Measurements from ENCODE around the gene PI4KB. TPM values are rescaled to one million over a fixed set of nuclear protein-coding genes. Genes with fewer than 3 reads are reported as not detected.
A peak's percentile ranks its signal among the peaks of the same experiment; 100 is the strongest.

The PI4KB gene
- total and polyA plus RNA-seq, 9 of the 15 experiments (the other 6 are each of a cell fraction or from before 2014, with no cell fraction given), result 3.1 to 65.4 (median 45.1) TPM

DNA sequence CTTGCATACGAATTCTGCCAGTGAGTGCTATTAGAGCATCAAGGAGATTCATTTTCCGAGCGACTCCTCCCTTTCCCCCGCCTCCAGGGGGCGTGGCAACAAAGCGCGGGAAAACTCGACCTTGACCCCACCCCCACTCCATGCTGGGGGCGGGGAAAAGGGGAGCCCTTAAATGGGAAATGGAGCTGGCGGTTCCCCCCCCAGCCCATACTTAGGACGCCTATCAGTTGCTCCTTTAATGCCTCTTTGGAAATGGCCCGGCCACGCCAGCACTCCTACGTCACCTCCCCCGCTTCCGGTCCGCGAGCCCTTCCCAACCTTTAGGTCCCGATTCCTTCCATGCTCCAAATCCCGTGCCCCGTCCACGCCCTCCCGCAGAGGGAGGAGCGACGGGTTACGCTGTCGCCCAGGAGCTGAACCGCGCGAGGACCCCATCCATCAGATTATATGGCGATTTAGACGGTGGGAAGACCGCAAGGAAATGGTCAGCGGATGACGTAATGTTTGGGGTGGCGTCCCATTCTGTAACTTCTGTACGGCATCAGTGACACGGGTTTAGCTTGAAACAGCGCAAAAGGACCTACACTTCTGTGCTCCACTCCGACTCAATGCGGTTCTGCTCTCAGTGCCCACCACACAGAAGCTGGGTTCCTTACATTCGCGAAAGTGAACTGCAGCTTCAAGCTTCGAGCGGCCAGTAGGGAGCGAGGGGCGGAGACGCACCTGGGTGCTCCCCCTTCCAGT is 45.8 kb downstream of the PI4KB start (continued):
- peak in 1 of 2 experiments; percentile 87; a peak in 1 of 4 replicates for TF ChIP-seq SRF (CRISPR knock-in tag; IDR thresholded peaks at IDR 0.05)
- TF ChIP-seq NELFE (IDR thresholded peaks at IDR 0.05; ENCODE audit: insufficient read depth, insufficient read length), result no peak
- TF ChIP-seq ZSCAN32 (CRISPR knock-in tag; IDR thresholded peaks at IDR 0.05), result 0 out of 2 replicates have a peak, but pooled peaks have one; percentile 45
- TF ChIP-seq, protein P1, sequence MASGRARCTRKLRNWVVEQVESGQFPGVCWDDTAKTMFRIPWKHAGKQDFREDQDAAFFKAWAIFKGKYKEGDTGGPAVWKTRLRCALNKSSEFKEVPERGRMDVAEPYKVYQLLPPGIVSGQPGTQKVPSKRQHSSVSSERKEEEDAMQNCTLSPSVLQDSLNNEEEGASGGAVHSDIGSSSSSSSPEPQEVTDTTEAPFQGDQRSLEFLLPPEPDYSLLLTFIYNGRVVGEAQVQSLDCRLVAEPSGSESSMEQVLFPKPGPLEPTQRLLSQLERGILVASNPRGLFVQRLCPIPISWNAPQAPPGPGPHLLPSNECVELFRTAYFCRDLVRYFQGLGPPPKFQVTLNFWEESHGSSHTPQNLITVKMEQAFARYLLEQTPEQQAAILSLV (tag; IDR thresholded peaks at IDR 0.05), result peak; percentile 68; the same call in 1 of the 2 replicates
- TF ChIP-seq OTX1 (CRISPR knock-in tag; IDR thresholded peaks at IDR 0.05), result peak; percentile 49; the same call in 1 of the 2 replicates
- peak; percentile 72 for TF ChIP-seq HNRNPLL (IDR thresholded peaks at IDR 0.05; ENCODE audit: low read depth, low read length, poor library complexity, severe bottlenecking)
- TF ChIP-seq BRD4 (IDR thresholded peaks at IDR 0.05), result peak; percentile 69; the same call in 1 of the 2 replicates
- peak; percentile 99 for TF ChIP-seq FOXM1 (IDR thresholded peaks at IDR 0.05; ENCODE audit: low read depth)
- no peak for TF ChIP-seq FOXM1 (CRISPR knock-in tag; IDR thresholded peaks at IDR 0.05; ENCODE audit: low read depth)
- peak; percentile 89 for TF ChIP-seq CREB1 (IDR thresholded peaks at IDR 0.05)
- peak; percentile 93 for TF ChIP-seq CREB1 (CRISPR knock-in tag; IDR thresholded peaks at IDR 0.05)
- no peak for TF ChIP-seq NFIX (CRISPR knock-in tag; IDR thresholded peaks at IDR 0.05; ENCODE audit: low read depth)
- peak; percentile 91 for TF ChIP-seq CEBPG (CRISPR knock-in tag; IDR thresholded peaks at IDR 0.05)
- TF ChIP-seq CEBPG (tag; conservative IDR thresholded peaks at IDR 0.05 in 1 of 2, IDR thresholded peaks at IDR 0.05 in 1 of 2), result peak; percentile 93 to 97
- TF ChIP-seq SMAD4 (CRISPR knock-in tag; conservative IDR thresholded peaks at IDR 0.05), result 0 out of 2 replicates have a peak, but pooled peaks have one; percentile 3
- TF ChIP-seq, protein P2, sequence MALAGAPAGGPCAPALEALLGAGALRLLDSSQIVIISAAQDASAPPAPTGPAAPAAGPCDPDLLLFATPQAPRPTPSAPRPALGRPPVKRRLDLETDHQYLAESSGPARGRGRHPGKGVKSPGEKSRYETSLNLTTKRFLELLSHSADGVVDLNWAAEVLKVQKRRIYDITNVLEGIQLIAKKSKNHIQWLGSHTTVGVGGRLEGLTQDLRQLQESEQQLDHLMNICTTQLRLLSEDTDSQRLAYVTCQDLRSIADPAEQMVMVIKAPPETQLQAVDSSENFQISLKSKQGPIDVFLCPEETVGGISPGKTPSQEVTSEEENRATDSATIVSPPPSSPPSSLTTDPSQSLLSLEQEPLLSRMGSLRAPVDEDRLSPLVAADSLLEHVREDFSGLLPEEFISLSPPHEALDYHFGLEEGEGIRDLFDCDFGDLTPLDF (CRISPR knock-in tag; IDR thresholded peaks at IDR 0.05), result peak; percentile 94
- peak; percentile 81 for TF ChIP-seq JUN (IDR thresholded peaks at IDR 0.05; ENCODE audit: borderline replicate concordance, low read depth, low read length)
- peak; percentile 95 for TF ChIP-seq JUN (CRISPR knock-in tag; IDR thresholded peaks at IDR 0.05; ENCODE audit: borderline replicate concordance)
- TF ChIP-seq, protein P3, sequence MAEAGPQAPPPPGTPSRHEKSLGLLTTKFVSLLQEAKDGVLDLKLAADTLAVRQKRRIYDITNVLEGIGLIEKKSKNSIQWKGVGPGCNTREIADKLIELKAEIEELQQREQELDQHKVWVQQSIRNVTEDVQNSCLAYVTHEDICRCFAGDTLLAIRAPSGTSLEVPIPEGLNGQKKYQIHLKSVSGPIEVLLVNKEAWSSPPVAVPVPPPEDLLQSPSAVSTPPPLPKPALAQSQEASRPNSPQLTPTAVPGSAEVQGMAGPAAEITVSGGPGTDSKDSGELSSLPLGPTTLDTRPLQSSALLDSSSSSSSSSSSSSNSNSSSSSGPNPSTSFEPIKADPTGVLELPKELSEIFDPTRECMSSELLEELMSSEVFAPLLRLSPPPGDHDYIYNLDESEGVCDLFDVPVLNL (CRISPR knock-in tag; IDR thresholded peaks at IDR 0.05; ENCODE audit: low read depth), result peak; percentile 79; the same call in 1 of the 2 replicates
- TF ChIP-seq TRIM28 (IDR thresholded peaks at IDR 0.05), result peak; percentile 17; the same call in 1 of the 2 replicates
- TF ChIP-seq NFRKB (IDR thresholded peaks at IDR 0.05; ENCODE audit: low read depth), result peak; percentile 86
- TF ChIP-seq ARID1B (IDR thresholded peaks at IDR 0.05), result peak; percentile 69
